WTC11 (cell line): ENCODE measurements around the gene PAN3.

Experiments
- AR ChIP-seq: fragments of 250-450 bp; sonication (Bioruptor Pico); IDR thresholded peaks from 2 replicates; pipeline ENCODE4 v1.9.0; 2021; ENCODE audit warnings: mild to moderate bottlenecking
- CREB1 ChIP-seq: sonication (generic); formaldehyde crosslinking; IDR thresholded peaks from 2 replicates; pipeline ENCODE4 v1.8.0; 2023; ENCODE audit warnings: mild to moderate bottlenecking, missing genetic modification reagents
- ERG ChIP-seq: fragments of 250-450 bp; sonication (Bioruptor Pico); IDR thresholded peaks from 2 replicates; pipeline ENCODE4 v1.8.0; 2021; ENCODE audit warnings: mild to moderate bottlenecking
- IRF1 ChIP-seq: sonication (generic); formaldehyde crosslinking; IDR thresholded peaks from 2 replicates; pipeline ENCODE4 v1.8.0; 2023; ENCODE audit warnings: missing genetic modification reagents
- KAT7 ChIP-seq: sonication (generic); formaldehyde crosslinking; IDR thresholded peaks from 2 replicates; pipeline ENCODE4 v1.8.1; 2023; ENCODE audit warnings: missing genetic modification reagents, mild to moderate bottlenecking, borderline replicate concordance
- NFYB ChIP-seq: sonication (generic); formaldehyde crosslinking; conservative IDR thresholded peaks from 2 replicates; pipeline ENCODE4 v1.8.0; 2022; ENCODE audit warnings: low read depth, missing genetic modification reagents
- NR3C1 ChIP-seq: sonication (generic); formaldehyde crosslinking; conservative IDR thresholded peaks from 2 replicates; pipeline ENCODE4 v1.8.1; 2023; ENCODE audit warnings: low read depth, mild to moderate bottlenecking, missing genetic modification reagents
- PREB ChIP-seq: sonication (generic); formaldehyde crosslinking; IDR thresholded peaks from 2 replicates; pipeline ENCODE4 v1.8.1; 2022; ENCODE audit warnings: mild to moderate bottlenecking, missing genetic modification reagents, moderate library complexity, borderline replicate concordance
- SMAD3 ChIP-seq: sonication (generic); formaldehyde crosslinking; IDR thresholded peaks from 2 replicates; pipeline ENCODE4 v1.8.0; 2022; ENCODE audit warnings: missing genetic modification reagents, mild to moderate bottlenecking, borderline replicate concordance
- TEAD4 ChIP-seq: sonication (generic); formaldehyde crosslinking; IDR thresholded peaks from 2 replicates; pipeline ENCODE4 v1.8.0; 2022; ENCODE audit warnings: mild to moderate bottlenecking, missing genetic modification reagents
- TF ChIP-seq, protein P1 (sequence below): fragments of 200-600 bp; IDR thresholded peaks from 2 replicates; pipeline ENCODE4 v1.8.0; 2022; ENCODE audit warnings: antibody characterized with exemption
- TF ChIP-seq, protein P2 (sequence below): sonication (generic); formaldehyde crosslinking; IDR thresholded peaks from 2 replicates; pipeline ENCODE4 v1.8.0; 2022; ENCODE audit warnings: missing genetic modification reagents

- TF ChIP-seq, protein P1, sequence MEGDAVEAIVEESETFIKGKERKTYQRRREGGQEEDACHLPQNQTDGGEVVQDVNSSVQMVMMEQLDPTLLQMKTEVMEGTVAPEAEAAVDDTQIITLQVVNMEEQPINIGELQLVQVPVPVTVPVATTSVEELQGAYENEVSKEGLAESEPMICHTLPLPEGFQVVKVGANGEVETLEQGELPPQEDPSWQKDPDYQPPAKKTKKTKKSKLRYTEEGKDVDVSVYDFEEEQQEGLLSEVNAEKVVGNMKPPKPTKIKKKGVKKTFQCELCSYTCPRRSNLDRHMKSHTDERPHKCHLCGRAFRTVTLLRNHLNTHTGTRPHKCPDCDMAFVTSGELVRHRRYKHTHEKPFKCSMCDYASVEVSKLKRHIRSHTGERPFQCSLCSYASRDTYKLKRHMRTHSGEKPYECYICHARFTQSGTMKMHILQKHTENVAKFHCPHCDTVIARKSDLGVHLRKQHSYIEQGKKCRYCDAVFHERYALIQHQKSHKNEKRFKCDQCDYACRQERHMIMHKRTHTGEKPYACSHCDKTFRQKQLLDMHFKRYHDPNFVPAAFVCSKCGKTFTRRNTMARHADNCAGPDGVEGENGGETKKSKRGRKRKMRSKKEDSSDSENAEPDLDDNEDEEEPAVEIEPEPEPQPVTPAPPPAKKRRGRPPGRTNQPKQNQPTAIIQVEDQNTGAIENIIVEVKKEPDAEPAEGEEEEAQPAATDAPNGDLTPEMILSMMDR = no peak
- TF ChIP-seq SMAD3 (CRISPR knock-in tag) (no peak), NR3C1 (CRISPR knock-in tag) (no peak), NFYB (no peak), CREB1 (no peak), KAT7 (CRISPR knock-in tag) (no peak), AR (CRISPR knock-in tag) (no peak), TEAD4 (CRISPR knock-in tag) (no peak), IRF1 (CRISPR knock-in tag) (no peak), PREB (CRISPR knock-in tag) (no peak), ERG (CRISPR knock-in tag) (no peak)
- TF ChIP-seq, protein P2, sequence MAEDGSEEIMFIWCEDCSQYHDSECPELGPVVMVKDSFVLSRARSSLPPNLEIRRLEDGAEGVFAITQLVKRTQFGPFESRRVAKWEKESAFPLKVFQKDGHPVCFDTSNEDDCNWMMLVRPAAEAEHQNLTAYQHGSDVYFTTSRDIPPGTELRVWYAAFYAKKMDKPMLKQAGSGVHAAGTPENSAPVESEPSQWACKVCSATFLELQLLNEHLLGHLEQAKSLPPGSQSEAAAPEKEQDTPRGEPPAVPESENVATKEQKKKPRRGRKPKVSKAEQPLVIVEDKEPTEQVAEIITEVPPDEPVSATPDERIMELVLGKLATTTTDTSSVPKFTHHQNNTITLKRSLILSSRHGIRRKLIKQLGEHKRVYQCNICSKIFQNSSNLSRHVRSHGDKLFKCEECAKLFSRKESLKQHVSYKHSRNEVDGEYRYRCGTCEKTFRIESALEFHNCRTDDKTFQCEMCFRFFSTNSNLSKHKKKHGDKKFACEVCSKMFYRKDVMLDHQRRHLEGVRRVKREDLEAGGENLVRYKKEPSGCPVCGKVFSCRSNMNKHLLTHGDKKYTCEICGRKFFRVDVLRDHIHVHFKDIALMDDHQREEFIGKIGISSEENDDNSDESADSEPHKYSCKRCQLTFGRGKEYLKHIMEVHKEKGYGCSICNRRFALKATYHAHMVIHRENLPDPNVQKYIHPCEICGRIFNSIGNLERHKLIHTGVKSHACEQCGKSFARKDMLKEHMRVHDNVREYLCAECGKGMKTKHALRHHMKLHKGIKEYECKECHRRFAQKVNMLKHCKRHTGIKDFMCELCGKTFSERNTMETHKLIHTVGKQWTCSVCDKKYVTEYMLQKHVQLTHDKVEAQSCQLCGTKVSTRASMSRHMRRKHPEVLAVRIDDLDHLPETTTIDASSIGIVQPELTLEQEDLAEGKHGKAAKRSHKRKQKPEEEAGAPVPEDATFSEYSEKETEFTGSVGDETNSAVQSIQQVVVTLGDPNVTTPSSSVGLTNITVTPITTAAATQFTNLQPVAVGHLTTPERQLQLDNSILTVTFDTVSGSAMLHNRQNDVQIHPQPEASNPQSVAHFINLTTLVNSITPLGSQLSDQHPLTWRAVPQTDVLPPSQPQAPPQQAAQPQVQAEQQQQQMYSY (CRISPR knock-in tag) = no peak
Measured at GRCh38 chr13:28319528-28319927, 181.2 kb downstream of the PAN3 start.
